IMR-90 (cell line): ENCODE measurements around the gene CACNB2. TPM values are rescaled to one million over a fixed set of nuclear protein-coding genes. Genes with fewer than 3 reads are reported as not detected.

Source experiments
- ATAC-seq: fragments of 200-7000 bp; cut with Tn5 transposase; 2 replicates; pipeline ENCODE4 v1.9.1; 2020; ENCODE audit warnings: low read depth, mild to moderate bottlenecking, moderate library complexity
- BruUV-seq: library from RNA; stranded (reverse); fragments of 400-500 nt; replicated peaks from 2 replicates; lab custom pipeline; 2021; lab: Mats Ljungman, UMichigan
- CTCF ChIA-PET: fragments of 300-600 bp; formaldehyde crosslinking; extraction: SDS; loops from one replicate; lab custom pipeline; 2021; ENCODE audit warnings: antibody characterized with exemption; lab: Yijun Ruan, JAX
- POLR2A ChIA-PET: fragments of 300-600 bp; sonication (Branson Sonifier 250); formaldehyde crosslinking; loops from one replicate; lab custom pipeline; 2022; ENCODE audit warnings: antibody characterized with exemption; ENCODE audit not compliant: unreplicated experiment; lab: Charles Lee
- DNase-seq: peaks from one replicate; pipeline ENCODE4 v3.0.0; 2013
- H2AFZ ChIP-seq: replicated peaks from 2 replicates; pipeline ENCODE3; 2013; ENCODE audit warnings: low read length, mild to moderate bottlenecking; ENCODE audit not compliant: poor library complexity
- H2AK5ac ChIP-seq: 2 replicates; pipeline ENCODE4 v1.6.1; 2013; ENCODE audit warnings: low read depth, low read length, inconsistent platforms
- H2AK9ac ChIP-seq: replicated peaks from 2 replicates; pipeline ENCODE3; 2013; ENCODE audit warnings: mild to moderate bottlenecking, low read depth, low read length, moderate library complexity; ENCODE audit not compliant: poor library complexity
- H2BK120ac ChIP-seq: 2 replicates; pipeline ENCODE4 v1.6.1; 2013; ENCODE audit warnings: low read depth, low read length, inconsistent platforms
- H2BK15ac ChIP-seq: 3 replicates; pipeline ENCODE4 v1.6.1; 2013; ENCODE audit warnings: low read depth, low read length, inconsistent platforms
- H2BK20ac ChIP-seq: 2 replicates; pipeline ENCODE4 v1.6.1; 2013; ENCODE audit warnings: low read depth, mild to moderate bottlenecking, inconsistent platforms, low read length, moderate library complexity
- H2BK5ac ChIP-seq: 2 replicates; pipeline ENCODE4 v1.6.1; 2013; ENCODE audit warnings: mild to moderate bottlenecking, low read depth, low read length, inconsistent platforms; ENCODE audit not compliant: poor library complexity, severe bottlenecking
- H3K14ac ChIP-seq: replicated peaks from 2 replicates; pipeline ENCODE4 v1.6.1; 2013; ENCODE audit warnings: low read depth, low read length, inconsistent platforms
- H3K18ac ChIP-seq: 2 replicates; pipeline ENCODE4 v1.6.1; 2013; ENCODE audit warnings: low read depth, low read length, control low read depth
- H3K23ac ChIP-seq: 2 replicates; pipeline ENCODE4 v1.6.1; 2013; ENCODE audit warnings: low read depth, low read length, inconsistent platforms
- H3K27ac ChIP-seq: 2 replicates; pipeline ENCODE4 v1.5.1; 2013; ENCODE audit warnings: mild to moderate bottlenecking, control low read depth, low read length; ENCODE audit not compliant: insufficient read depth
- H3K27me3 ChIP-seq: 2 replicates; pipeline ENCODE4 v1.6.1; 2013; ENCODE audit warnings: low read length; ENCODE audit not compliant: control insufficient read depth, insufficient read depth
- H3K36me3 ChIP-seq: 2 replicates; pipeline ENCODE4 v1.6.1; 2013; ENCODE audit warnings: low read length, mixed read lengths; ENCODE audit not compliant: control insufficient read depth, insufficient read depth
- H3K4ac ChIP-seq: 2 replicates; pipeline ENCODE4 v1.6.1; 2013; ENCODE audit warnings: low read depth, low read length, inconsistent platforms
- H3K4me1 ChIP-seq: 2 replicates; pipeline ENCODE4 v1.6.1; 2013; ENCODE audit warnings: low read length, mixed read lengths; ENCODE audit not compliant: control insufficient read depth, insufficient read depth
- H3K4me2 ChIP-seq: 2 replicates; pipeline ENCODE4 v1.6.1; 2013; ENCODE audit warnings: low read depth, mild to moderate bottlenecking, control low read depth, low read length, moderate library complexity
- H3K4me3 ChIP-seq: 2 replicates; pipeline ENCODE4 v1.5.1; 2013; ENCODE audit warnings: low read depth, mild to moderate bottlenecking, control low read depth, low read length, moderate library complexity; ENCODE audit not compliant: insufficient read depth
- H3K56ac ChIP-seq: 2 replicates; pipeline ENCODE4 v1.6.1; 2013; ENCODE audit warnings: low read length, inconsistent platforms; ENCODE audit not compliant: insufficient read depth; ENCODE audit errors: extremely low read depth
- H3K79me1 ChIP-seq, 2 experiments: 2 replicates each; pipeline ENCODE4 v1.6.1; 2013; ENCODE audit warnings: low read length in 2 of 2, inconsistent platforms in 1 of 2, low read depth in 1 of 2
- H3K9ac ChIP-seq: 2 replicates; pipeline ENCODE4 v1.6.1; 2013; ENCODE audit warnings: low read depth, low read length, control low read depth
- H3K9me1 ChIP-seq: 2 replicates; pipeline ENCODE4 v1.6.1; 2013; ENCODE audit warnings: low read length, inconsistent platforms; ENCODE audit not compliant: insufficient read depth
- H3K9me3 ChIP-seq: 2 replicates; pipeline ENCODE4 v1.6.1; 2013; ENCODE audit warnings: low read length; ENCODE audit not compliant: control insufficient read depth, insufficient read depth
- H4K20me1 ChIP-seq: 2 replicates; pipeline ENCODE4 v1.6.1; 2013; ENCODE audit warnings: low read length, inconsistent platforms; ENCODE audit not compliant: insufficient read depth
- H4K5ac ChIP-seq: 2 replicates; pipeline ENCODE4 v1.6.1; 2013; ENCODE audit warnings: mild to moderate bottlenecking, low read depth, low read length, control low read depth
- H4K8ac ChIP-seq, 2 experiments: 2 replicates each; pipeline ENCODE4 v1.6.1; 2013; ENCODE audit warnings: low read depth in 2 of 2, low read length in 2 of 2, control low read depth in 1 of 2, inconsistent platforms in 1 of 2
- H4K91ac ChIP-seq: 2 replicates; pipeline ENCODE4 v1.6.1; 2013; ENCODE audit warnings: low read depth, low read length, inconsistent platforms; ENCODE audit not compliant: insufficient read depth
- BHLHE40 ChIP-seq: fragments of 150-350 bp; IDR thresholded peaks from 2 replicates; pipeline ENCODE4 v1.6.1; 2016; ENCODE audit warnings: mild to moderate bottlenecking, low read depth, low read length
- CEBPB ChIP-seq: IDR thresholded peaks from 2 replicates; pipeline ENCODE4 v1.6.1; 2012; ENCODE audit warnings: low read depth, low read length, improper control_type of control experiment
- CHD1 ChIP-seq: IDR thresholded peaks from 2 replicates; pipeline ENCODE4 v1.6.1; 2012; ENCODE audit warnings: low read depth, low read length, improper control_type of control experiment
- FOS ChIP-seq: fragments of 150-350 bp; IDR thresholded peaks from 2 replicates; pipeline ENCODE4 v1.6.1; 2016; ENCODE audit warnings: low read depth, low read length
- MAFK ChIP-seq: IDR thresholded peaks from 2 replicates; pipeline ENCODE4 v1.6.1; 2012; ENCODE audit warnings: low read depth, low read length, improper control_type of control experiment
- MAZ ChIP-seq: IDR thresholded peaks from 2 replicates; pipeline ENCODE4 v1.6.1; 2012; ENCODE audit warnings: low read depth, mild to moderate bottlenecking, low read length, improper control_type of control experiment, moderate library complexity, borderline replicate concordance
- MXI1 ChIP-seq: IDR thresholded peaks from 2 replicates; pipeline ENCODE4 v1.6.1; 2012; ENCODE audit warnings: low read depth, mild to moderate bottlenecking, low read length, moderate library complexity, borderline replicate concordance
- NFE2L2 ChIP-seq: fragments of 150-350 bp; IDR thresholded peaks from 2 replicates; pipeline ENCODE4 v1.6.1; 2016; ENCODE audit warnings: low read depth, mild to moderate bottlenecking, low read length
- POLR2A ChIP-seq: IDR thresholded peaks from 2 replicates; pipeline ENCODE4 v1.6.1; 2012; ENCODE audit warnings: mild to moderate bottlenecking, low read depth, low read length
- RAD21 ChIP-seq: IDR thresholded peaks from 2 replicates; pipeline ENCODE4 v1.6.1; 2012; ENCODE audit warnings: low read length, improper control_type of control experiment
- RCOR1 ChIP-seq: IDR thresholded peaks from 2 replicates; pipeline ENCODE4 v1.6.1; 2012; ENCODE audit warnings: mild to moderate bottlenecking, low read length, improper control_type of control experiment; ENCODE audit not compliant: insufficient replicate concordance
- RFX5 ChIP-seq: IDR thresholded peaks from 2 replicates; pipeline ENCODE4 v1.8.0; 2012; ENCODE audit warnings: low read depth, mild to moderate bottlenecking, low read length, moderate library complexity
- SMC3 ChIP-seq: fragments of 150-350 bp; IDR thresholded peaks from 2 replicates; pipeline ENCODE4 v1.6.1; 2016; ENCODE audit warnings: low read depth, mild to moderate bottlenecking, antibody characterized with exemption, low read length, moderate library complexity
- WGBS, 2 experiments: methylation state at CpG; one replicate each; pipeline versions ENCODE4 v1.1.5 to v1.1.7; 2013; ENCODE audit warnings: missing lambda C conversion rate in 2 of 2; ENCODE audit not compliant: insufficient read length in 1 of 2; ENCODE audit errors: extremely low coverage in 2 of 2; 5-methylcytosine and 5-hydroxymethylcytosine counted together
- dilution Hi-C: fragments of 300-500 bp; cut with HindIII; formaldehyde crosslinking; loops from one replicate; pipeline ENCODE4 v1.14.3; 2018; ENCODE audit warnings: low sequenced_read_pairs; ENCODE audit not compliant: unreplicated experiment
- in situ Hi-C: fragments of 300-500 bp; cut with MboI; formaldehyde crosslinking; loops from 3 replicates; pipeline ENCODE4 v1.14.3; 2019; ENCODE audit warnings: low sequenced_read_pairs, inconsistent platforms, mixed read lengths
- intact Hi-C: fragments of 100-400 bp; cut with micrococcal nuclease; formaldehyde crosslinking; loops from 2 replicates; pipeline ENCODE4 v1.10.0; 2022
- polyA plus RNA-seq, 3 experiments: library from polyadenylated mRNA; depleted of rRNA; stranded (reverse); fragments of >200 nt; gene quantifications; 2 replicates each; pipeline ENCODE4 v1.2.3, GENCODE V29; 2012; ENCODE audit warnings: low replicate concordance in 1 of 3
- total RNA-seq: library from RNA; depleted of rRNA; stranded (reverse); fragments of >200 nt; gene quantifications from 2 replicates; pipeline ENCODE4 v1.2.3, GENCODE V29; 2012
- TF ChIP-seq, protein P1 (sequence below): fragments of 150-350 bp; IDR thresholded peaks from 2 replicates; pipeline ENCODE4 v1.6.1; 2017; ENCODE audit warnings: mild to moderate bottlenecking, antibody characterized with exemption, low read length, low read depth
- TF ChIP-seq, protein P2 (sequence below): fragments of 150-350 bp; IDR thresholded peaks from 2 replicates; pipeline ENCODE4 v1.6.1; 2016; ENCODE audit warnings: low read depth, mild to moderate bottlenecking, low read length, moderate library complexity, borderline replicate concordance
- TF ChIP-seq, protein P3 (sequence below): conservative IDR thresholded peaks from 2 replicates; pipeline ENCODE4 v1.5.1; 2012; ENCODE audit warnings: mild to moderate bottlenecking, low read depth, low read length, improper control_type of control experiment

The CACNB2 gene
- total and polyA plus RNA-seq, 2 of the 4 experiments (the other 2 are of a cell fraction): 0.36 TPM

DNA sequence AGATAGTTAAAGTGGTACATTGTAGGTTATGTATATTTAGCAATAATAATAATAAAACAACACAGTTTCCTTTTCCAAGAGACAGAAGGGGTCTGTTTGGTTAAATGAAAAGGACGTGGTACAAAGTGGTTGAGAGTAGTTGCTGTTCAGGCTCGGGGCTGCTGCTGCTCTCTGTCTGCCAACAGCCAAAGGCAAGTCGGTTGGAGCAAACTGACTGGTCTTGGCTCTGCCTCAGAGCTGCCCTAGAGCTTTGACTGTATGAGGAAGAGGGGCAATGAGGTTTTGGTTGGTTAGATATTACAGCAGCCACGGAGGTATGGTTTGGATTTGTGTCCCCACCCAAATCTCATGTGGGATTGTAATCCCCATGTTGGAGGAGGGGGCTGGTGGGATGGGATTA is 95.3 kb downstream of the CACNB2 start:
- no peaks in the 10 kb centered on the region for H3K9me1 ChIP-seq
- dilution Hi-C loops: no loop called here
- no peak overlapping the region for H2BK15ac ChIP-seq
- no peaks in the 10 kb centered on the region for H3K36me3 ChIP-seq
- H2BK20ac ChIP-seq: no peak overlapping the region
- H2BK5ac ChIP-seq: no peak overlapping the region
- ATAC-seq: no peak
- H3K23ac ChIP-seq: no peak overlapping the region
- DNase-seq: no peak
- TF ChIP-seq POLR2A (no peak), CHD1 (no peak), CEBPB (no peak), MXI1 (no peak), SMC3 (no peak), BHLHE40 (no peak), MAZ (no peak), RCOR1 (no peak), RFX5 (no peak), MAFK (no peak), FOS (no peak), NFE2L2 (no peak), RAD21 (no peak)
- TF ChIP-seq, protein P1, sequence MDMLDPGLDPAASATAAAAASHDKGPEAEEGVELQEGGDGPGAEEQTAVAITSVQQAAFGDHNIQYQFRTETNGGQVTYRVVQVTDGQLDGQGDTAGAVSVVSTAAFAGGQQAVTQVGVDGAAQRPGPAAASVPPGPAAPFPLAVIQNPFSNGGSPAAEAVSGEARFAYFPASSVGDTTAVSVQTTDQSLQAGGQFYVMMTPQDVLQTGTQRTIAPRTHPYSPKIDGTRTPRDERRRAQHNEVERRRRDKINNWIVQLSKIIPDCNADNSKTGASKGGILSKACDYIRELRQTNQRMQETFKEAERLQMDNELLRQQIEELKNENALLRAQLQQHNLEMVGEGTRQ: no peak
- TF ChIP-seq, protein P2, sequence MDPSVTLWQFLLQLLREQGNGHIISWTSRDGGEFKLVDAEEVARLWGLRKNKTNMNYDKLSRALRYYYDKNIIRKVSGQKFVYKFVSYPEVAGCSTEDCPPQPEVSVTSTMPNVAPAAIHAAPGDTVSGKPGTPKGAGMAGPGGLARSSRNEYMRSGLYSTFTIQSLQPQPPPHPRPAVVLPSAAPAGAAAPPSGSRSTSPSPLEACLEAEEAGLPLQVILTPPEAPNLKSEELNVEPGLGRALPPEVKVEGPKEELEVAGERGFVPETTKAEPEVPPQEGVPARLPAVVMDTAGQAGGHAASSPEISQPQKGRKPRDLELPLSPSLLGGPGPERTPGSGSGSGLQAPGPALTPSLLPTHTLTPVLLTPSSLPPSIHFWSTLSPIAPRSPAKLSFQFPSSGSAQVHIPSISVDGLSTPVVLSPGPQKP: no peak
- TF ChIP-seq, protein P3, sequence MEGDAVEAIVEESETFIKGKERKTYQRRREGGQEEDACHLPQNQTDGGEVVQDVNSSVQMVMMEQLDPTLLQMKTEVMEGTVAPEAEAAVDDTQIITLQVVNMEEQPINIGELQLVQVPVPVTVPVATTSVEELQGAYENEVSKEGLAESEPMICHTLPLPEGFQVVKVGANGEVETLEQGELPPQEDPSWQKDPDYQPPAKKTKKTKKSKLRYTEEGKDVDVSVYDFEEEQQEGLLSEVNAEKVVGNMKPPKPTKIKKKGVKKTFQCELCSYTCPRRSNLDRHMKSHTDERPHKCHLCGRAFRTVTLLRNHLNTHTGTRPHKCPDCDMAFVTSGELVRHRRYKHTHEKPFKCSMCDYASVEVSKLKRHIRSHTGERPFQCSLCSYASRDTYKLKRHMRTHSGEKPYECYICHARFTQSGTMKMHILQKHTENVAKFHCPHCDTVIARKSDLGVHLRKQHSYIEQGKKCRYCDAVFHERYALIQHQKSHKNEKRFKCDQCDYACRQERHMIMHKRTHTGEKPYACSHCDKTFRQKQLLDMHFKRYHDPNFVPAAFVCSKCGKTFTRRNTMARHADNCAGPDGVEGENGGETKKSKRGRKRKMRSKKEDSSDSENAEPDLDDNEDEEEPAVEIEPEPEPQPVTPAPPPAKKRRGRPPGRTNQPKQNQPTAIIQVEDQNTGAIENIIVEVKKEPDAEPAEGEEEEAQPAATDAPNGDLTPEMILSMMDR: no peak
- intact Hi-C loops: loop anchor here (5.0 kb wide), 1 partner anchor 498 kb away; no protein-coding TSS in a partner anchor
- no peak overlapping the region for H2AK9ac ChIP-seq
- H3K9me3 ChIP-seq: no peaks in the 10 kb centered on the region
- H3K4ac ChIP-seq: no peak overlapping the region
- H2AFZ ChIP-seq: no peak overlapping the region
- H3K56ac ChIP-seq: no peak overlapping the region
- POLR2A ChIA-PET: no interaction called here
- H4K5ac ChIP-seq: no peak overlapping the region
- H2AK5ac ChIP-seq: no peak overlapping the region
- no peaks in the 10 kb centered on the region for H4K20me1 ChIP-seq
- H3K27me3 ChIP-seq: peaks cover 2% of the 10 kb centered on the region; the same call in 1 of the 2 replicates
- H3K4me1 ChIP-seq: no peaks in the 10 kb centered on the region
- no peak overlapping the region for H2BK120ac ChIP-seq
- no peak overlapping the region for H3K18ac ChIP-seq
- no peak overlapping the region for H3K27ac ChIP-seq
- in situ Hi-C loops: loop anchor here (25.0 kb wide), 1 partner anchor 1398 kb away; no protein-coding TSS in a partner anchor
- CTCF ChIA-PET: interaction anchor here (1.0 kb wide), 1 partner anchor 19 kb away, joined by 3 read pairs; no protein-coding TSS in a partner anchor
- no peak overlapping the region for H3K4me2 ChIP-seq
- H4K8ac ChIP-seq: no peak overlapping the region
- 47% methylated on average over 3 of the region's 4 CpGs; no CpG with 5 or more reads in 1 of the 2 experiments for WGBS, 2 experiments
- no TSS peak for BruUV-seq
- H3K4me3 ChIP-seq: no peak overlapping the region
- H3K9ac ChIP-seq: no peak overlapping the region
- H3K14ac ChIP-seq: no peak overlapping the region
- H4K91ac ChIP-seq: no peak overlapping the region
- no peaks in the 10 kb centered on the region for H3K79me1 ChIP-seq
